Heart right ventricle (tissue), 16 donors: ENCODE data around the gene FAP. TPM values are rescaled to one million over a fixed set of nuclear protein-coding genes. Genes with fewer than 3 reads are reported as not detected.
A peak's percentile ranks its signal among the peaks of the same experiment; 100 is the strongest.

Experiments
- ATAC-seq, 8 donors: fragments of 200-7000 bp; cut with Tn5 transposase; one replicate each; pipeline ENCODE4 v1.9.1; 2020; ENCODE audit warnings: mild to moderate bottlenecking in 8 of 8, moderate library complexity in 8 of 8, moderate number of reproducible peaks in 1 of 8
- DNase-seq, 2 donors: peaks; one replicate each; pipeline ENCODE4 v3.0.0-alpha.2; 2020
- H3K27ac ChIP-seq, 10 donors: fragments of 200-600 bp; sonication (generic) in 2 of 10; one replicate each; pipeline versions ENCODE4 v1.5.0 to v1.8.0; 2020 to 2022; ENCODE audit warnings: mild to moderate bottlenecking in 3 of 10
- H3K27me3 ChIP-seq, 7 donors: fragments of 200-600 bp; one replicate each; pipeline ENCODE4 v1.8.0; 2021 to 2022; ENCODE audit warnings: mild to moderate bottlenecking in 2 of 7
- H3K36me3 ChIP-seq, 9 donors: fragments of 200-600 bp; sonication (generic) in 1 of 9; one replicate each; pipeline versions ENCODE4 v1.5.0 to v1.8.0; 2020 to 2022; ENCODE audit warnings: mild to moderate bottlenecking in 2 of 9
- H3K4me1 ChIP-seq, 9 donors: fragments of 200-600 bp; sonication (generic) in 1 of 9; one replicate each; pipeline versions ENCODE4 v1.5.0 to v1.8.0; 2020 to 2022; ENCODE audit warnings: mild to moderate bottlenecking in 4 of 9
- H3K4me3 ChIP-seq, 10 donors: fragments of 200-600 bp; sonication (generic) in 2 of 10; one replicate each; pipeline versions ENCODE4 v1.5.0 to v1.8.0; 2020 to 2022; ENCODE audit warnings: mild to moderate bottlenecking in 7 of 10, moderate library complexity in 2 of 10
- H3K9me3 ChIP-seq, 11 donors: fragments of 200-600 bp in 10 of 11; sonication (generic) in 2 of 11; one replicate each; pipeline versions ENCODE4 v1.5.0 to v1.8.0; 2013 to 2022; ENCODE audit warnings: mild to moderate bottlenecking in 2 of 11, control low read depth in 1 of 11, moderate library complexity in 1 of 11
- CTCF ChIP-seq, 9 donors: fragments of 200-600 bp; sonication (generic) in 2 of 9; IDR thresholded peaks; one replicate each; pipeline versions ENCODE4 v1.5.0 to v1.8.0; 2021 to 2022; ENCODE audit warnings: antibody characterized with exemption in 9 of 9, mild to moderate bottlenecking in 5 of 9, moderate library complexity in 1 of 9
- WGBS, 2 donors: extraction: QIAGEN DNeasy Blood & Tissue Kit; methylation state at CpG; one replicate each; pipeline ENCODE4 v1.1.7; 2013; ENCODE audit warnings: inconsistent platforms in 1 of 2; 5-methylcytosine and 5-hydroxymethylcytosine counted together
- intact Hi-C, 10 donors: fragments of 100-400 bp; cut with DNase I; formaldehyde crosslinking; loops; one replicate each; pipeline versions ENCODE4 v1.11.1 to v1.14.2; 2022
- polyA plus RNA-seq, 2 donors: library from polyadenylated mRNA; stranded (reverse); fragments of 200-250 nt; gene quantifications; one replicate each; pipeline ENCODE4 v1.2.3, GENCODE V29; 2013
- total RNA-seq, 10 donors: library from RNA; stranded (reverse); fragmentation: NEBNext Ultra II Directional in 3 of 10; extraction: Animal tissue kit (Norgen Biotek cat#: 25700) in 3 of 10; gene quantifications; one replicate each; pipeline versions ENCODE4 v1.2.1 to v1.2.4, GENCODE V29; 2021 to 2023
- donor health status: Arrhythmogenic right ventricular cardiomyopathy.
- donor health status: ischemic (EF 13 %, LVEDD 7.1; RV severe dilation, severe dysfunction).
- donor health status: healthy with polysubstance abuse.
- donor health status: DM: no; HTN: yes; CAD: no.
- donor health status: DM: no; HTN: no; CAD: no.
- donor health status: ischemic (EF 25% LVEDD 6.9; RV normal size, moderate dysfunction).
- donor health status: ischemic (EF 25% LVEDD 5.7; RV mildly dilated, moderate dysfunction).
- donor health status: healthy.
- donor health status: DM: yes; HTN: yes; CAD: no.
- donor health status: Ischemic cardiomyopathy.
- donor health status: ischemic (EF 35%, LVEDD 5.7; RV mildly dilated, moderate dysfunction).
- donor health status: nonischemic (EF 11% LVEDD 7.7; RV severe dilation, severe dysfunction).
- donor health status: DM: yes; HTN: yes; CAD: no.
- donor health status: PGD.
- donor health status: ischemic (EF 29% LVEDD 5.4; RV normal size, mild dysfunction).
- donor health status: nonischemic (EF 23%, LVEDD 6.1; RV moderate dilation, normal function).

FAP gene
- total and polyA plus RNA-seq, 12 donors: 0.56 to 11.5 (median 2.2) TPM

- no peak for TF ChIP-seq CTCF (IDR thresholded peaks at IDR 0.05)
- no peaks in the 10 kb centered on the region for H3K4me1 ChIP-seq
- DNase-seq (no peak), ATAC-seq (no peak)
- H3K27ac ChIP-seq: no peak overlapping the region
- intact Hi-C loops: loop anchor here in 7 of 10 donors (10.0 kb wide), 2 partner anchors 543 to 703 kb away; no protein-coding TSS in a partner anchor
- WGBS, 2 donors: 85 to 95% methylated on average over 2 of the region's 2 CpGs
- no peaks in the 10 kb centered on the region for H3K36me3 ChIP-seq
- no peaks in the 10 kb centered on the region for H3K27me3 ChIP-seq
- H3K9me3 ChIP-seq: peaks cover 0 to 12% (median 4%) of the 10 kb centered on the region in 11 donors
- no peak overlapping the region for H3K4me3 ChIP-seq
Observed at GRCh38 chr2:162127422-162127821, 115.8 kb downstream of the FAP start.

- H3K27ac ChIP-seq: no peak overlapping the region
- H3K4me3 ChIP-seq: no peak overlapping the region
- H3K36me3 ChIP-seq: no peaks in the 10 kb centered on the region
- DNase-seq (no peak), ATAC-seq (no peak)
- H3K9me3 ChIP-seq: peaks cover 0 to 12% (median 4%) of the 10 kb centered on the region in 11 donors
- TF ChIP-seq CTCF (IDR thresholded peaks at IDR 0.05): no peak
- intact Hi-C loops: loop anchor here in 7 of 10 donors (10.0 kb wide), 2 partner anchors 542 to 702 kb away; no protein-coding TSS in a partner anchor
- H3K4me1 ChIP-seq: no peaks in the 10 kb centered on the region
- no peaks in the 10 kb centered on the region for H3K27me3 ChIP-seq
- WGBS, 2 donors: 86 to 93% methylated on average over 2 of the region's 2 CpGs
Observed at GRCh38 chr2:162126527-162126926, 116.7 kb downstream of the FAP start.

- H3K4me3 ChIP-seq: no peak overlapping the region
- TF ChIP-seq CTCF (IDR thresholded peaks at IDR 0.05): no peak
- no peaks in the 10 kb centered on the region for H3K36me3 ChIP-seq
- peaks cover 0 to 9% (median 4%) of the 10 kb centered on the region in 11 donors for H3K9me3 ChIP-seq
- H3K4me1 ChIP-seq: no peaks in the 10 kb centered on the region
- WGBS, 2 donors: 38 to 59% methylated on average over 1 of the region's 1 CpG
- no peak overlapping the region for H3K27ac ChIP-seq
- DNase-seq (no peak), ATAC-seq (peak in 1 of 8 donors; percentile 29)
- H3K27me3 ChIP-seq: no peaks in the 10 kb centered on the region
- intact Hi-C loops: loop anchor here in 7 of 10 donors (10.0 kb wide), 2 partner anchors 541 to 701 kb away; no protein-coding TSS in a partner anchor
Observed at GRCh38 chr2:162126111-162126519, 117.1 kb downstream of the FAP start.

- 74 to 90% methylated on average over 2 of the region's 2 CpGs for WGBS, 2 donors
- no peaks in the 10 kb centered on the region for H3K36me3 ChIP-seq
- no peak overlapping the region for H3K4me3 ChIP-seq
- ATAC-seq (no peak), DNase-seq (no peak)
- H3K4me1 ChIP-seq: no peaks in the 10 kb centered on the region
- intact Hi-C loops: loop anchor here in 8 of 10 donors (2.0 to 10.0 kb wide), 4 partner anchors 116 to 700 kb away; no protein-coding TSS in a partner anchor
- H3K27ac ChIP-seq: no peak overlapping the region
- TF ChIP-seq CTCF (IDR thresholded peaks at IDR 0.05): no peak
- H3K27me3 ChIP-seq: no peaks in the 10 kb centered on the region
- H3K9me3 ChIP-seq: peaks cover 0 to under 1% (median 0%) of the 10 kb centered on the region in 11 donors
Observed at GRCh38 chr2:162125138-162125537, 118.1 kb downstream of the FAP start.
